Neural progenitor cell (in vitro differentiated cells): ENCODE data around the gene SLC9C2. TPM values are rescaled to one million over a fixed set of nuclear protein-coding genes. Genes with fewer than 3 reads are reported as not detected.
"Not testable (repeated sequence)": the region's sequence is repeated elsewhere in the genome, so short reads cannot be mapped to it uniquely, and the experiment has no call there.

Source experiments
- DNase-seq: peaks from one replicate; pipeline ENCODE4 v3.0.0-alpha.2; 2016; ENCODE audit warnings: low spot score
- H2AFZ ChIP-seq: fragments of 200-600 bp; sonication (generic); replicated peaks from 2 replicates; pipeline ENCODE4 v1.6.1; 2016; ENCODE audit warnings: antibody characterized with exemption
- H3F3A ChIP-seq: fragments of 200-600 bp; sonication (generic); 2 replicates; pipeline ENCODE4 v1.6.1; 2016; ENCODE audit warnings: antibody characterized with exemption, low read depth
- H3K27ac ChIP-seq: fragments of 200-600 bp; sonication (generic); 2 replicates; pipeline ENCODE4 v1.5.1; 2016; ENCODE audit warnings: mild to moderate bottlenecking
- H3K27me3 ChIP-seq: fragments of 200-600 bp; sonication (generic); 2 replicates; pipeline ENCODE4 v1.6.1; 2016; ENCODE audit warnings: mild to moderate bottlenecking, moderate library complexity
- H3K36me3 ChIP-seq: fragments of 200-600 bp; sonication (generic); 2 replicates; pipeline ENCODE4 v1.5.1; 2016
- H3K4me1 ChIP-seq: fragments of 200-600 bp; sonication (generic); 2 replicates; pipeline ENCODE4 v1.6.1; 2016; ENCODE audit warnings: mixed run types
- H3K4me2 ChIP-seq: fragments of 200-600 bp; sonication (generic); 2 replicates; pipeline ENCODE4 v1.6.1; 2016
- H3K4me3 ChIP-seq: fragments of 200-600 bp; sonication (generic); 2 replicates; pipeline ENCODE4 v1.5.1; 2016
- H3K79me2 ChIP-seq: fragments of 200-600 bp; sonication (generic); 2 replicates; pipeline ENCODE4 v1.6.1; 2016; ENCODE audit warnings: low read depth
- H3K9ac ChIP-seq: fragments of 200-600 bp; sonication (generic); 2 replicates; pipeline ENCODE4 v1.6.1; 2016
- H3K9me3 ChIP-seq: fragments of 200-600 bp; sonication (generic); 2 replicates; pipeline ENCODE4 v1.5.1; 2016; ENCODE audit warnings: low read depth
- H4K20me1 ChIP-seq: fragments of 200-600 bp; sonication (generic); 2 replicates; pipeline ENCODE4 v1.6.1; 2016; ENCODE audit warnings: low read depth
- H3K27ac Mint-ChIP-seq: 3 replicates; pipeline ENCODE4 v1.8.0; 2021; ENCODE audit warnings: mixed read lengths
- H3K27me3 Mint-ChIP-seq: 2 replicates; pipeline ENCODE4 v1.8.0; 2022; ENCODE audit warnings: low read depth, mild to moderate bottlenecking, inconsistent platforms, moderate library complexity, mixed read lengths; ENCODE audit not compliant: insufficient read depth
- H3K36me3 Mint-ChIP-seq: 3 replicates; pipeline ENCODE4 v1.8.0; 2021; ENCODE audit warnings: mixed read lengths
- H3K4me1 Mint-ChIP-seq: 3 replicates; pipeline ENCODE4 v1.8.0; 2021; ENCODE audit warnings: mixed read lengths
- H3K4me3 Mint-ChIP-seq: 3 replicates; pipeline ENCODE4 v1.8.0; 2021; ENCODE audit warnings: mild to moderate bottlenecking, moderate library complexity, mixed read lengths
- H3K9me3 Mint-ChIP-seq: 3 replicates; pipeline ENCODE4 v1.8.0; 2020; ENCODE audit warnings: mixed read lengths
- CTCF ChIP-seq: fragments of 200-600 bp; sonication (generic); IDR thresholded peaks from 2 replicates; pipeline ENCODE4 v1.5.1; 2017; ENCODE audit warnings: antibody characterized with exemption, mild to moderate bottlenecking
- EZH2 ChIP-seq: fragments of 200-600 bp; sonication (generic); IDR thresholded peaks from 2 replicates; pipeline ENCODE4 v1.6.1; 2017; ENCODE audit warnings: antibody characterized with exemption, mild to moderate bottlenecking, moderate library complexity
- EZH2phosphoT487 ChIP-seq: fragments of 200-600 bp; sonication (generic); IDR thresholded peaks from 2 replicates; pipeline ENCODE4 v1.6.1; 2017; ENCODE audit warnings: antibody characterized with exemption
- total RNA-seq: library from RNA; depleted of rRNA; stranded (reverse); fragments of >200 nt; gene quantifications from 2 replicates; pipeline ENCODE4 v1.2.3, GENCODE V29; 2015; ENCODE audit warnings: low replicate concordance

SLC9C2 gene
- total RNA-seq, 1 donor from 2014 or later = not detected

DNA sequence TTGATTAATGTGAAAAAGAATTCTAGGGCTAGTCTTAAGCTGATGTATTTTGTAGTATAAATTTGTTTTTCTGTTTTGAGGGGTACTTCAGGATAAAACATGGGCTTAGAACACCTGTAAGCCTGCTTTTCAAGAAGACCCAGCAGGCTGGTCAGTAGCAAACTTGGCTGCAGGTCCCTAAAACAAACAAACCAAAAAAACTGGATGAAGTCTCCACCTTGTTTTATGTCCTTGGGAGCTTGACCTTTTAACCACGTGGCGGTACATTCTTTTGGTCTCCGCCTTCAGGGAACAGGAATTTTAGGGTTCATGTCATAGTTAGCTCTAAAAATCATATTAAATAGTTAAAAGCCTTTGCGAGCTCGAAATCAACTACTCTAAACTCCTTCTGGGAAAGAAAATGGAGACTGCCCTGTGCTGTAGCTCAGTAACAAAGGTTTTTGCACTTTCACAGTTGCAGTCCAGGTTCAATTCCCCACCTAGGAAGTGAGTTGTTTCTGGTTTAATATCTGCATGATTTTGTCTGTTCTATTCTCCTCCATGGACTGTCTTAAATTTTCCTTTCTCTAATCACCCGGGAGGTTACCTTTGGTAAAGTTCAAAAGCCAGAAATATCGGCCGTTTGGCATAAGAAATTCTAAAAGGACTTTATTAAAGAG is 107.1 kb downstream of the SLC9C2 start:
- no peaks in the 10 kb centered on the region for H3K4me1 Mint-ChIP-seq
- H3K9ac ChIP-seq = no peak overlapping the region
- H3K79me2 ChIP-seq = no peaks in the 10 kb centered on the region
- H2AFZ ChIP-seq = no peak overlapping the region
- no peaks in the 10 kb centered on the region for H4K20me1 ChIP-seq
- H3K9me3 ChIP-seq = peaks cover 8% of the 10 kb centered on the region
- H3K27ac ChIP-seq = no peak overlapping the region
- H3K4me3 ChIP-seq = no peak overlapping the region
- H3K36me3 Mint-ChIP-seq = peaks cover 6% of the 10 kb centered on the region
- H3K4me1 ChIP-seq = no peaks in the 10 kb centered on the region
- H3K4me3 Mint-ChIP-seq = no peak overlapping the region
- H3K9me3 Mint-ChIP-seq = peaks cover 12% of the 10 kb centered on the region
- H3F3A ChIP-seq = no peaks in the 10 kb centered on the region
- H3K27ac Mint-ChIP-seq = no peak overlapping the region
- DNase-seq = no peak
- H3K4me2 ChIP-seq = no peak overlapping the region
- peaks cover 2% of the 10 kb centered on the region for H3K27me3 Mint-ChIP-seq
- H3K27me3 ChIP-seq = no peaks in the 10 kb centered on the region
- TF ChIP-seq EZH2 (no peak), EZH2phosphoT487 (no peak), CTCF (no peak)
- H3K36me3 ChIP-seq = no peaks in the 10 kb centered on the region

GRCh38 chr1:173493125-173493524 is 109.7 kb downstream of the SLC9C2 start:
- H3K9me3 Mint-ChIP-seq, H3K9ac ChIP-seq, H3K27me3 ChIP-seq, H3K4me1 Mint-ChIP-seq, H3K4me1 ChIP-seq, H3K27ac ChIP-seq, H3F3A ChIP-seq, DNase-seq, H4K20me1 ChIP-seq, H3K79me2 ChIP-seq, H3K4me3 Mint-ChIP-seq, H3K27ac Mint-ChIP-seq, H3K4me3 ChIP-seq, H3K36me3 ChIP-seq, H3K4me2 ChIP-seq, H3K27me3 Mint-ChIP-seq, H3K9me3 ChIP-seq, H2AFZ ChIP-seq: not testable (repeated sequence)
- peaks cover 20% of the 10 kb centered on the region for H3K36me3 Mint-ChIP-seq

- Histone ChIP-seq H3F3A (peaks cover 15% of the 10 kb centered on the region), H3K4me2 (no peak overlapping the region), H3K79me2 (no peaks in the 10 kb centered on the region), H3K9ac (no peak overlapping the region), H3K4me1 (no peaks in the 10 kb centered on the region), H3K27me3 (no peaks in the 10 kb centered on the region), H3K9me3 (no peaks in the 10 kb centered on the region), H4K20me1 (no peaks in the 10 kb centered on the region), H2AFZ (no peak overlapping the region), H3K27ac (no peak overlapping the region), H3K36me3 (peaks cover 1% of the 10 kb centered on the region), H3K4me3 (no peak overlapping the region)
- H3K36me3 Mint-ChIP-seq = peaks cover 31% of the 10 kb centered on the region
- peaks cover 8% of the 10 kb centered on the region for H3K4me1 Mint-ChIP-seq
- H3K27ac Mint-ChIP-seq = no peak overlapping the region
- peaks cover 5% of the 10 kb centered on the region for H3K9me3 Mint-ChIP-seq
- DNase-seq = no peak
- no peak overlapping the region for H3K4me3 Mint-ChIP-seq
- peaks cover 6% of the 10 kb centered on the region for H3K27me3 Mint-ChIP-seq
- TF ChIP-seq EZH2 (no peak), CTCF (no peak), EZH2phosphoT487 (no peak)
Observed at GRCh38 chr1:173491508-173491907, 111.4 kb downstream of the SLC9C2 start.

DNA sequence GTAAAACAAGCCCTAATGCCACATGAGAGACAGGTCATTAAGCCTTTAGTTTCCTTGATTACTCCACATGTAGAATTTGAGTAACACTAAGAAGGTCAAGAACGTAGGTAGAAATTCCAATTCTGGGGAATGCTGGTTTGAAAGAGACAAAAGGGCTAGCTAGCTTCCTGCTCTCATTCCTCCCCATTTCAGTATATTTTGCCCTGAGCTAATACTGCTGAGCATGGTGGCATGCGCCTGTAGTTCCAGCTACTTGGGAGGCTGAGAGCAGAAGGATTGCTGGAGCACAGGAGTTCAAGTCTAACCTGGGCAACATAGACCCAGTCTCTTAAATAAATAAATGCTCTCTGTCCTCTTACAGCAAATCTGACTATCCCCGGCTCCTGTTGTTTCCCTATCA is 112.9 kb downstream of the SLC9C2 start:
- Histone ChIP-seq H3K4me1 (no peaks in the 10 kb centered on the region), H3K27me3 (no peaks in the 10 kb centered on the region), H3K9me3 (no peaks in the 10 kb centered on the region), H4K20me1 (no peaks in the 10 kb centered on the region), H3K79me2 (no peaks in the 10 kb centered on the region), H3K9ac (no peak overlapping the region), H3F3A (peaks cover 16% of the 10 kb centered on the region), H2AFZ (no peak overlapping the region), H3K36me3 (peaks cover 11% of the 10 kb centered on the region), H3K27ac (no peak overlapping the region), H3K4me3 (no peak overlapping the region), H3K4me2 (no peak overlapping the region)
- peaks cover 42% of the 10 kb centered on the region for H3K36me3 Mint-ChIP-seq
- peaks cover 8% of the 10 kb centered on the region for H3K4me1 Mint-ChIP-seq
- peaks cover 6% of the 10 kb centered on the region for H3K27me3 Mint-ChIP-seq
- TF ChIP-seq CTCF = no peak
- no peak for TF ChIP-seq EZH2phosphoT487
- no peak for TF ChIP-seq EZH2
- DNase-seq = no peak
- H3K9me3 Mint-ChIP-seq = peaks cover 5% of the 10 kb centered on the region
- H3K27ac Mint-ChIP-seq = no peak overlapping the region
- H3K4me3 Mint-ChIP-seq = no peak overlapping the region
